CD4-positive, alpha-beta T cell treated with Interleukin-10 for 1 hour (primary cell): ENCODE results near the gene DHRSX.
"Not testable (repeated sequence)": the region's sequence is repeated elsewhere in the genome, so short reads cannot be mapped to it uniquely, and the experiment has no call there.

Experiments used
- DNase-seq: peaks from one replicate; pipeline ENCODE4 v3.0.0-alpha.2; 2020

The DHRSX gene

DNA sequence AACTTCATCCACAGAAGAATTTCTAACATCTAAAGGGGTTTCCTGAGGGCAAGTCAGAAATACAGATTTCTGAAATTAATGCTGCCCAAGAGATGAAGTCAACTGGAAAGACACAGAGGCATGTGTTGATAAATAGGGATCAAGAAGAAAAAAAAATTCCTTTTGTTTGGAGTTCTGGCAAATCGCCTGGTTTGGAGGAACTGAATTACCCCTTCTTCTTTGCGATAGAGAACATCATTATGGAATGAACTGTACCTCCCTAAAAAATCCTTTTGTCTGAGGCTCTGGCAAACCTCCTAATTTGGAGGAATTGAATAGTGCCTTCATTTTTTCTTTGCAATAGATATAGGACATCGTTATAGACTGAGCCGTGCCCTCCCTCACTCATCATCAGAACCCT is 200.9 kb downstream of the DHRSX start:
- DNase-seq: no peak

DNA sequence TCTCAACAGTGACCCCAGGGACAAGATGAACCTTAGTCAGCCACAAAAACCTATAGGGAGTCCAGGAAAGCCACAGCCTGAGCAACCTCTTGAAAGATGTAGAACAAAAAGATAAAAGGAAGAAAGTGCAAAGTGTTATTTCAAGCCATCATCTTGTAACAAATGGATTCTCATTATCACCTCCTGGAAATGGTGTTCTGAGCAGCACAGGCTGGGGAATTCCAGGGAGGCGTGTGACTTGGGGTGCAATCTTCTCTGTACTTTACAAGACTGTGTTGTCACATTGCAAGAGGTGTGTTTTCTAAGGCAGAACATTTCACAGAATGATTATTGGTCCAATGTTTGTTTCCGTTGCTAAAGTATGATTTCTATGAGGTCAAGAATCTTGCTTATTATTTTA is 214.0 kb downstream of the DHRSX start:
- DNase-seq: no peak

DNA sequence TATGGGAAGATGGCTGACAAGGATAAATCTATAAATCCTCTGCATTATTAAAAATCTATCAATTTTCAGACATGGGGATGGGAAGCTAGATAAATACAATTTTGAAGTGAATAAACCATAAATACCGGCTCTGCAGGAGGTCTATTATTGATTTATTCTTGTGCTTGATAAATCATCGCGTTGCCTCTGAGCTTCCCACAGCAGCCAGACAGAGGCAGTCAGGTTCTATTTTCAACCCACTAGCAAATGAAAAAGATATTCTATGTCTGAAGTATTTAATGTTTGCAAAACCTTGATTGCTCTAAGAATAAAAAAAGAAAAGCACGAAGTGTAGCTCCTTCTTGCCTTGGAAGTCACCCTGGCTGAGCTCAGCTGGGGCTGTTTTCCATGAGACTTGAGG is 216.2 kb downstream of the DHRSX start:
- no peak for DNase-seq

DNA sequence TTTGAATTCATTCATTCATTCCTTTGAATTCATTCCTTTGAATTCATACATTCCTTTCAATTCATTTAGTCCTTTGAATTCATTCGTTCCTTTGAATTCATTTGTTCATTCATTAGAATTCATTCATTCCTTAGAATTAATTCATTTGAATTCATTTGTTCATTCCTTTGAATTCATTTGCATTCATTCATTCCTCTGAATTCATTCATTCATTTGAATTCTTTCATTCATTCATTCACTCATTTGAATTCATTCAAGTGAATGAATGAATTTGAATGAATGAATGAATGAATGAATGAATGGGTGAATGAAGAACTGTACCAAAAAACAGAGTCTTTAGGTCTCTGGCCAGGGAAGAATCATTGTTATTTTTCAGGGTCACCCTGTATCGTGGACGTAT is 216.6 kb downstream of the DHRSX start:
- no peak for DNase-seq

DNA sequence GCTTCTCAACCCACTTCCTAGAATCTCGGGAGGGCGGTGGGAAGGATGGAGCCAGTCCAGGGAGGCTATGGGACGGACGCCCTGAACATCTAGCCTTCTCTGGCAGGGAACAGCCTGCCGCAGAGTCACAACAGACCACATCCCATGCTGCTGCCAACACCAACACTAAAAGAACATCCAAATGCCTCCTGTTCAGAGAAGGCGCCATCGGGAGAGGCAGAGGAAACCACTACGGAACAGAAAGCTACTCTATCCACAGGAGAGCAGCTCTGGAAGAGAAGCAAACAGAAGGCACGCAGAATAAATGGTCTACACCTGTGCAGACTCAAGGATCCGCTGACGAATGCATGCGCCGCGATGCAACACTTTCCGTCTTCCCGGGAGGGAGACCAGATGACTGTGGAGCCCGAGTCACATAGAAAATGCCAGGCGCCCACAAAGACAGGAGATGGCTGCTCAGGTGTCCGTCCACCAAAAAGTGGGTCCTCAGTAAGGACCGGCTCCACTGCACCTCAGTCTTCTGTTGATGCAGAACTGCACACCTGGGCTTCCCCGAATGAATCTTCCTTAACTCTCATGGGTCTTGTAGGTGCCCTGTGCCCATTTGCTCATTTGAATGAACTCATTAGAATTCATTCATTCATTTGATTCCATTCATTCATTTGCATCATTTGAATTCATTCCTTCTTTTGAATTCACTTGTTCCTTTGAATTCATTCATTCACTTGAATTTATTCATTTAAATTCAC is 217.5 kb downstream of the DHRSX start:
- DNase-seq: no peak

DNA sequence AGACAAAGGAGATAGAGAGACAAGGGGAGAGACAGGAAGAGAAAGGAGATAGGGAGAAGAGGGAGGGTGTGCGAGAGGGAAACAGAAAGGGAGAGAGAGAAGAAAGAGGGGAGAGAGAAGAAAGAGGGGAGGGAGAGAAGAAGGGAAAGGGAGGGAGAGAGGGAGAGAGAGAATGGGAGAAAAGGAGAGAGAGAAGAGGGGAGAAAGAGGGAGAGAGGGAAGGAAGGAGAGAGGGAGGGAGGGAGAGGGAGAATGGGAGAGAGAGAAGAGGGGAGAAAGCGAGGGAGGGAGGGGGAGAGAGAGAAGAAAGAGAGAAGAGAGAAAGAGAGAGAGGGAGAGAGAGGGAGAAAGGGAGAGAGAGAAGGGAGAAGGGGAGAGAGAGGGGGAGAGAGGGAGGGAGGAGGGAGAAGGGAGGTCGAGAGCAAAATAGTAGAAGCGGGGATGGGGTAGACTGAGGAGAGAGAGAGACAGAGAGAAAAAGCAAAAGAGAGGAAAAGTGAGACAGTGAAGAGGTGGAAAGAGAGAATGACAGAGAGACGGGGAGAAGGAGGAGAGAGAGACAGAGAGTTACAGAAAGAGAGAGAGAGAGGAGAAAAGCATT is 218.2 kb downstream of the DHRSX start:
- DNase-seq: no peak

DNA sequence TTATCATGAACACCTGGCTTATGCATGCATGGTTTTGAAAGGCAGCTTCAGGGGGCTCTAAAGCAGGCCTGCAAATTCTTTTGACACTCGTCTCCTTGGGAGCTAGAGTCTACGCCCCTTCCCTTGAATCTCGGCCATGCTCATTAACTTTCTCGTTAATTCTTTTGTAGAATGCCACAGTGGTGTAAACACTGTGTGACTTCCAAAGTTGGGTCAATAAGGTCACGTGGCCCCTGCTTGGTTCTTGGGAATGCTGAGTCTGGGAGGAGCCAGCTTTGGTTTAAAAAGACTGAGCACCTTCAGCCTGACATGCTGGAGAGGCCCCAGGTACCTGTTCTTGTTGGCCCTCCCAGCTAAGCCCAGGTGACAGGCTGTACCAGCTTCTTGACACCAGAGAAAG is 228.4 kb downstream of the DHRSX start:
- no peak for DNase-seq

DNA sequence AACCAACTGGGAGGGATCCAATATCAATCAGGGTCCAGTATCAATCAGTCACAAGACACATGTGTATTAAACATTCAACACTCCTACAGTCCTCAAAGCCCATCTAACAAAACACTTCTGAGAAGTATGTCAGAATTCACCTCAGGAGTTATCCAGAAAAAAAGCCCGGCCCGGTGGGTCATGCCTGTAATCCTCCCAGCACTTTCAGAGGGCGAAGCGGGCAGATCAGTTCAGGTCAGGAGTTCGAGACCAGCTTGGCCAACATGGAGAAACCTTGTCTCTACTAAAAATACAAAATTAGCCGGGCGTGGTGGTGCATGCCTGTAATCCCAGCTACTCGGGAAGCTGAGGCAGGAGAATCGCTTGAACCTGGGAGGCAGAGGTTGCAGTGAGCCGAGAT is 229.2 kb downstream of the DHRSX start:
- not testable (repeated sequence) for DNase-seq

DNA sequence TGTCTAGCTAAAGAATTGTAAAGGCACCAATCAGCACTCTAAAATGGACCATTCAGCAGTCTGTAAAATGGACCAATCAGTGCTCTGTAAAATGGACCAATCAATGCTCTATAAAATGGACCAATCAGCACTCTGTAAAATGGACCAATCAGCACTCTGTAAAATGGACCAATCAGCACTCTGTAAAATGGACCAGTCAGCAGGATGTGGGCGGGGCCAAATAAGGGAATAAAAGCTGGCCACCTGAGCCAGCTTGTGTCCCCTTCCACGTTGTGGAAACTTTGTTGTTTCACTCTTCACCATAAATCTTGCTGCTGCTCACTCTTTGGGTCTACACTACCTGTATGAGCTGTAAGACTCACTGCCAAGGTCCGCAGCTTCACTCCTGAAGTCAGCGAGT is 230.0 kb downstream of the DHRSX start:
- not testable (repeated sequence) for DNase-seq

DNA sequence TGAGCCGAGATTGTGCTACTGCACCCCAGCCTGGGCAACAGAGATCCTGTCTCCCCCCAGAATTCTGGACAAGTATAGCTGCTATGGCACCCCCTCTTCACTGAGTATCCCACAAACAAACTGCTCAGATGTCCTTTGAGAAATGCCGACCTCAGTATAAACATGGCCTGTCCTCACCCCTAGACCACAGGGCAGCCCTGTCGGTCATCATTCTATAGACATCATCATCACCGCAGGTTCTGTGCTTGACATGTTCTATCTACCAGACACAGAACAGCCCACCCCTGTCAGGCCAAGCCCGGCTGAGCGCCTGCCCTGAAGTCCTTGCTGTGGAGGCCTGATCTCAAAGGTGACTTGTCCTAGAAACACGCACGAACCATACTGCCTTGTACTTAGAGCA is 232.9 kb downstream of the DHRSX start:
- no peak for DNase-seq

DNA sequence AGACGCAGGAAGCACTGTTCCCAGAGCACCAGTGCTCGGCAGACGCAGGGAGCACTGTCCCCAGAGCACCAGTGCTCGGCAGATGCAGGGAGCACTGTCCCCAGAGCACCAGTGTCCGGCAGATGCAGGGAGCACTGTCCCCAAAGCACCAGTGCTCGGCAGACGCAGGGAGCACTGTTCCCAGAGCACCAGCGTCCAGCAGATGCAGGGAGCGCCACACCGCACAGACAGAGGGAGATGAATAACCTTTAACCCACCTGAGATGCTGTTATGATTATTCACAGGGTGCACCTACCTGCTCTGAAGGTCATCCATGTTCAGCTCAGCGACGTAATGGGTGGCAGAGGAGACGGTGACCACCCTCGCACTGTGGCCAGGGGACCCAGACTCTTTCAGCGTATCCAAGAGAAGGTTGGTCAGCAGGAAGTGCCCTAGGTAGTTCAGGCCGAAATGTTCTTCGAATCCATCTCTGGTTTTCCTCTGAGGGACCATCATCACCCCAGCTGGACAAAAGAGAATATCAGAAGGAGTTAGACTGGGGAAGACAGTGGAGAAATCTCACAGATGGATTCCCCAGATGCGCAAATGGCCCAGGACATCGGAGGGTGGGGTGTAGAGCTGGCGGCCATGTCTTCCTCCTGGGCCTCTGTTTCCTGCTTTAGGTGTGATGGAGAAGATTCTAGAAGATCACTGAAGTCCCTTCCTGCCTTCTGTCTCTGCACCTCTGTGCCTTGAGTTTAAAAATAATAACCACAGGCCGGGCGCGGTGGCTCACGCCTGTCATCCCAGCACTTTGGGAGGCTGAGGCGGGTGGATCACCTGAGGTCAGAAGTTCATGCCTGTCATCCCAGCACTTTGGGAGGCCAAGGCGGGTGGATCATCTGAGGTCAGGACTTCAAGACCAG is 234.1 kb downstream of the DHRSX start:
- DNase-seq: no peak

DNA sequence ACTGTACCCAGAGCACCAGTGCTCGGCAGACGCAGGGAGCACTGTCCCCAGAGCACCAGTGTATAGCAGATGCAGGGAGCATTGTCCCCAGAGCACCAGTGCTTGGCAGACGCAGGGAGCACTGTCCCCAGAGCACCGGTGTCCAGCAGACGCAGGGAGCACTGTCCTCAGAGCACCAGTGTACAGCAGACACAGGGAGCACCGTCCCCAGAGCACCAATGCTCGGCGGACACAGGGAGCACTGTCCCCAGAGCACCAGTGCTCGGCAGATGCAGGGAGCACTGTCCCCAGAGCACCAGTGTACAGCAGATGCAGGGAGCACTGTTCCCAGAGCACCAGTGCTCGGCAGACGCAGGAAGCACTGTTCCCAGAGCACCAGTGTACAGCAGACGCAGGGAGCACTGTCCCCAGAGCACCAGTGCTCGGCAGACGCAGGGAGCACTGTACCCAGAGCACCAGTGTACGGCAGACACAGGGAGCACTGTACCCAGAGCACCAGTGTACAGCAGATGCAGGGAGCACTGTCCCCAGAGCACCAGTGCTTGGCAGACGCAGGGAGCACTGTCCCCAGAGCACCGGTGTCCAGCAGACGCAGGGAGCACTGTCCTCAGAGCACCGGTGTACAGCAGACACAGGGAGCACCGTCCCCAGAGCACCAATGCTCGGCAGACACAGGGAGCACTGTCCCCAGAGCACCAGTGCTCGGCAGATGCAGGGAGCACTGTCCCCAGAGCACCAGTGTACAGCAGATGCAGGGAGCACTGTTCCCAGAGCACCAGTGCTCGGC is 234.9 kb downstream of the DHRSX start:
- not testable (repeated sequence) for DNase-seq

DNA sequence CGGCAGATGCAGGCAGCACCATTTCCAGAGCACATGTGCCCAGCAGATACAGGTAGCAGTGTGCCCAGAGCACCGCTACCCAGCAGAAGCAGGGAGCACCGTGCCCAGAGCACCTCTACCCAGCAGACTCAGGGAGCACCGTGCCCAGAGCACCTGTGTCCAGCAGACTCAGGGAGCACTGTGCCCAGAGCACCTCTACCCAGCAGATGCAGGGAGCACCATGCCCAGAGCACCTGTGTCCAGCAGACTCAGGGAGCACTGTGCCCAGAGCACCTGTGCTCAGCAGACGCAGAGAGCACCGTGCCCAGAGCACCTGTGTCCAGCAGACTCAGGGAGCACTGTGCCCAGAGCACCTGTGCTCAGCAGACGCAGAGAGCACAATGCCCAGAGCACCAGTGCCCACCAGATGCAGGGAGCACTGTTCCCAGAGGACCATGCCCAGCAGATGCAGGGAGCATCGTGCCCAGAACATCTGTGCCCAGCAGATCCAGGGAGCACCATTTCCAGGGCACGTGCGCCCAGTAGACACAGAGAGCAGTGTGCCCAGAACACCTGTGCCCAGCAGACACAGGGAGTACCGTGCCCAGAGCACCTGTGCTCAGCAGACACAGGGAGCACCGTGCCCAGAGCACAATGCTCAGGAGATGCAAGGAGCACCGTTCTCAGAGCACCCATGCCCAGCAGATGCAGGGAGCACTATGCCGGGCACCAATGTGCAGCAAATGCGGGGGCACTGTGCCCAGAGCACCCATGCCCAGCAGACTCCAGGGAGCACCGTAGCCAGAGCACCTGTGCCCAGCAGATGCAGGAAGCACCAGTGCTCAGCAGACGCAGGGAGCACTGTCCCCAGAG is 236.4 kb downstream of the DHRSX start:
- DNase-seq: no peak

DNA sequence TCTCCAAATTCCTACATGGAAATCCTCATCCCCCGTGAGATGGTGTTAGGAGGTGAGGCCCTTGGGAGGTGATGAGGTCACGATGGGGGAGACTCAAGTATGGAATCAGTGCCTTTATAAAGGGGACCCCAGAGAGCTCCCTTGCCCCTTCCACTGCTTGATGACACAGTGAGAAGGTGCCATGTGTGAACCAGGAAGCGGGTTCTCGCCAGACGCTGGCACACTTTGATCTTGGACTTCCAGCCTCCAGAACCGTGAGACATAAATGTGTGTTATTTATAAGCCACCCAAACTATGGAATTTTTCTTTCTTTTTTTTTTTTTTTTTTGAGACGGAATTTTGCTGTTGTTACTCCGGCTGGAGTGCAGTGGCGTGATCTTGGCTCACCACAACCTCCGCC is 237.6 kb downstream of the DHRSX start:
- DNase-seq: no peak

DNA sequence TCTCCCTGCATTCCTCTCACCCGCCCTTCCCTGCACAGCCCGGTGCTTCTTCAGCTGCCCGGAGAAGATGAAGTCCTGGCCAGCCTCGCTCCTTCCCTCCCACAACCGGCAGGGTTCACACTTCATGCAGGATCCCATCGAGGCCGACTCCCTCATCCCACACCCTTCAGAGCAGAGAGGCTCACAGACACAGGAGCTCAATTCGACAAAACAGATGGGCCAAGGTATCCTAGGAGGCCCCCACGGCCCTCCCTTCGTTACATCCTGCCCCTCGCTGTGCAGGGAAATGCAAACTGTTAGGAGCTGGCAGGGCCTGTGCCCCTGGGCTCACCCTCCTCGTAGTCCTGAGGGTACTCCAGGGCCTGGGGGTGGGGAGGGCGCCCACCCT is 238.1 kb downstream of the DHRSX start:
- DNase-seq: no peak

DNA sequence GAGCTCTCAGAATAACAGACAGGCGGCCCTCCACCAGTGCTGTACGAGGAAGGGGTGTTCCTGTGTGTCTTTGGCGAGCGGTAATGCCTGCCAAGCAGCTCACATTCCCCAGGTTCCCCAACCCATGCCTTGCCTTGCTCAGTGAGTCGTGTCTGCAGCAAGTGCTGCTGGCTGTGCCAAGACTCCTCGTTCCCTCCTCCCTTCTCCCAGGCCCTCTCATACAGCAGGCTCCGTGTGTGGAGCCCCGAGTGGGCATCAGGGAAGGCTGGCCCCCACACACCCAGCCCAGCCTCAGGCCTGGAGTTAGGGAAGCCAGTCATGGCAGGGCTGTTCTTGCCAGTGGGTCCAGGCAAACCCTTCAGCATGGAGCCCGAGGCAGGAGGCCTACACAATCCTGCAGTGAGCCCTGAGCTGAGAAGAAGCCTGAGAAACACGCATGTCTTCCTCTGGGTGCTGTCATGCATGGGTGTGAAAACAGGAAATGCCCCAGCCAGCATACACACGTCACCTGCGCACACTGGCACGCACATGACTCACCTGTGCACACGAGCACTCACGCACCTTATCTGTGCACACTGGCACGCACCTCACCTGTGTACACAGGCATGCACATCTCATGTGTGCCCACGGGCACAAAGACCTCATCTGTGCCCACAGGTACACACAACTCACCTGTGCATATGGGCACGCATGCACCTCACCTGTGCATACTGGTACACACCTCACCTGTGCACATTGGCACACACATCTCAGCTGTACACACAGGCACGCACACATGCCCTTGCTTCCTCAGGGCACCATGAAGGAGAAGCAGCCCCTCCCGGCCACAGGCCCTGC is 238.7 kb downstream of the DHRSX start:
- no peak for DNase-seq

DNA sequence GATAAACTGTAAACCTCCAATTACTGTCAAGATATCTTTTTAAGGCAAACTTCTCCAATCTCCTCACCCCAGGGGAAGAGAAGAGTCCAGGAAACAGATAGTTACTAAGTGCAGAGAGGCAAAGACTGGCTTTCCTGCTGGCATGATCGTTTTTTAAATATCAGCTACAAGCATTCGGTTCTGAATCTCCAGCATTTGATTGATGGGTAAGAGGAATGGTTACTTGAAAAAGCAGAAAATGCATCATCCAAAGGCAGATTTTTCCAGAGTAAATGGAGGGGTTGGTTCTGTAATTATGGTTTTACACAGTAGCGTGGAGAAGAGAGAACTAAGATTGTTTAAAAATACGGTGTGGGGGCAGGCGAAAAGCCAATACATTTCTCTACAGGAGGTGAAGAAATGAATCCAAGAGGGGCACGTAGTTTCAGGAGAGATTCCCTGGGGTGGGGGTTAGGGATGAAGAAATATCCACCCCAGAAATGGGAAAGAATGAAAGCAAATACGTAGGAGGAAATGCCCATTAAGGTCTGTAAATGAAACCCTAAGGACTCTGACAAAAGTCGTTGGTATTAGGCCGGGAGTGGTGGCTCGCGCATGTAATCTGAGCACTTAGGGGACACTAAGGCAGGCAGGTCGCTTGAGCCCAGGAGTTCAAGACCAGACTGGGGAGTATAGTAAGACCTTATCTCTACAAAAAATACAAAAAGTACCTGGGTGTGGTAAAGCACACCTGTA is 248.3 kb downstream of the DHRSX start:
- no peak for DNase-seq

DNA sequence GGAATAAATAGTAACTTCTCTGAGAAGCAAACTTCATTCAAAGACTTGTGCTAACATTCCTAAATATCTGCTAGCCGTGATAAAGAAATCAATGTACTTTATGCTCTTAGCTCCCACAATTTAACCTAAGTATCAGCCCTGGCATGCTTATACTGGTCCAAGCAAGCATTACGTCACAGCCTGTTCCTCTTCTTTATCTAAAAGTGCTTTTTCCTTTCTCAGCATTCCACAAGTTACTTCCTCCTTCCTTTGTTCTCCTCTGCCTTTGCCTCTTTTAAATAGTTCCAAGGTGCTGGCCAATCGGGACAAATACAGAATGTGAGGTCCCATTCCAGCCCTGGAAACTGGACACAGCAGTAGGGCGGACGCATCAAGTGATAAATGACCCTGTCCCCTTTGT is 249.6 kb downstream of the DHRSX start:
- DNase-seq: no peak

DNA sequence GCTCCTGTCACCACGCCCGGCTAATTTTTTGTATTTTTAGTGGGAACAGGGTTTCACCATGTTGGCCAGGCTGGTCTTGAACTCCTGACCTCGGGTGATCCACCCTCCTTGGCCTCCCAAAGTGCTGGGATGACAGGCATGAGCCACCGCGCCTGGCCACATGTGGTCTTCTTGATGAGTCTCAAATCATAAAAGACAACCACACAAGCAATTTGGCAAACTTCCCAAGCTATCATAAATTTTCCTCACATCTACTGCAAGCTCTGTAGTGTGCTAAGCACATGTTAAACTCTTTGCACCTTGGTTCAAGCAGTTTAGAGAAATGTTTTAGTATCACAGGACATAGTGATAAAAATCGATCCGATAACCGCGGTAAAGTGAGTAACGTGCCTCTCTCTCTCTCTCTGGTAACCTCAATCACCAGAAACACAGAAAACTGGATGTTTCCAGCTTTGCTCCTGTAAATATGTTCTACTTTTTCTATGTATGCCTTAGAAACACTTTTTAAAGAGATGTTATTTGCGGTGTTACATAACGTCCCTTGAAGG is 256.8 kb downstream of the DHRSX start:
- no peak for DNase-seq

DNA sequence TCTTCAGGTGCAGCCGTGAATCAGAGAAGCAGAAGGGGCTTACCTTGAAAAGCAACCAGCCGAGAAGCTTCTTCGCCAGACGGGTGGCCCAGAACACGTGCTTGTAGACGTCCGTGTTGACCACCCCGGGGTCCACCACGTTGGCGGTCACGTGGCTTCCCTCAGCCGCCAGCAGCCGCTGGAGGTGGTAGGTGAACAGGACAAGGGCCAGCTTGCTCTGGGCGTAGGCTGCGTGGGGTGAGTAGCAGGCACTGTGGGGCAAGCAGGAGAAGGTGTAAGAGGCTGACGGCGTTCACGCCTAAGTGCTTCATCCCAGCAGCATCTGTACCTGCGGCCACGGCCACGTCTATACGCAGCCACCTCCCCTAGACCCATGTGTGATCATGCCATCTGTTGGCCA is 257.8 kb downstream of the DHRSX start:
- no peak for DNase-seq
